IMR-90 (cell line): Measurements from ENCODE around the gene ZAR1. TPM values are rescaled to one million over a fixed set of nuclear protein-coding genes. Genes with fewer than 3 reads are reported as not detected.

Source experiments
- ATAC-seq: fragments of 200-7000 bp; cut with Tn5 transposase; 2 replicates; pipeline ENCODE4 v1.9.1; 2020; ENCODE audit warnings: low read depth, mild to moderate bottlenecking, moderate library complexity
- BruUV-seq: library from RNA; stranded (reverse); fragments of 400-500 nt; replicated peaks from 2 replicates; lab custom pipeline; 2021; lab: Mats Ljungman, UMichigan
- CTCF ChIA-PET: fragments of 300-600 bp; formaldehyde crosslinking; extraction: SDS; loops from one replicate; lab custom pipeline; 2021; ENCODE audit warnings: antibody characterized with exemption; lab: Yijun Ruan, JAX
- POLR2A ChIA-PET: fragments of 300-600 bp; sonication (Branson Sonifier 250); formaldehyde crosslinking; loops from one replicate; lab custom pipeline; 2022; ENCODE audit warnings: antibody characterized with exemption; ENCODE audit not compliant: unreplicated experiment; lab: Charles Lee
- DNase-seq: peaks from one replicate; pipeline ENCODE4 v3.0.0; 2013
- H2AFZ ChIP-seq: replicated peaks from 2 replicates; pipeline ENCODE3; 2013; ENCODE audit warnings: low read length, mild to moderate bottlenecking; ENCODE audit not compliant: poor library complexity
- H2AK5ac ChIP-seq: 2 replicates; pipeline ENCODE4 v1.6.1; 2013; ENCODE audit warnings: low read depth, low read length, inconsistent platforms
- H2AK9ac ChIP-seq: replicated peaks from 2 replicates; pipeline ENCODE3; 2013; ENCODE audit warnings: mild to moderate bottlenecking, low read depth, low read length, moderate library complexity; ENCODE audit not compliant: poor library complexity
- H2BK120ac ChIP-seq: 2 replicates; pipeline ENCODE4 v1.6.1; 2013; ENCODE audit warnings: low read depth, low read length, inconsistent platforms
- H2BK15ac ChIP-seq: 3 replicates; pipeline ENCODE4 v1.6.1; 2013; ENCODE audit warnings: low read depth, low read length, inconsistent platforms
- H2BK20ac ChIP-seq: 2 replicates; pipeline ENCODE4 v1.6.1; 2013; ENCODE audit warnings: low read depth, mild to moderate bottlenecking, inconsistent platforms, low read length, moderate library complexity
- H2BK5ac ChIP-seq: 2 replicates; pipeline ENCODE4 v1.6.1; 2013; ENCODE audit warnings: mild to moderate bottlenecking, low read depth, low read length, inconsistent platforms; ENCODE audit not compliant: poor library complexity, severe bottlenecking
- H3K14ac ChIP-seq: replicated peaks from 2 replicates; pipeline ENCODE4 v1.6.1; 2013; ENCODE audit warnings: low read depth, low read length, inconsistent platforms
- H3K18ac ChIP-seq: 2 replicates; pipeline ENCODE4 v1.6.1; 2013; ENCODE audit warnings: low read depth, low read length, control low read depth
- H3K23ac ChIP-seq: 2 replicates; pipeline ENCODE4 v1.6.1; 2013; ENCODE audit warnings: low read depth, low read length, inconsistent platforms
- H3K27ac ChIP-seq: 2 replicates; pipeline ENCODE4 v1.5.1; 2013; ENCODE audit warnings: mild to moderate bottlenecking, control low read depth, low read length; ENCODE audit not compliant: insufficient read depth
- H3K27me3 ChIP-seq: 2 replicates; pipeline ENCODE4 v1.6.1; 2013; ENCODE audit warnings: low read length; ENCODE audit not compliant: control insufficient read depth, insufficient read depth
- H3K36me3 ChIP-seq: 2 replicates; pipeline ENCODE4 v1.6.1; 2013; ENCODE audit warnings: low read length, mixed read lengths; ENCODE audit not compliant: control insufficient read depth, insufficient read depth
- H3K4ac ChIP-seq: 2 replicates; pipeline ENCODE4 v1.6.1; 2013; ENCODE audit warnings: low read depth, low read length, inconsistent platforms
- H3K4me1 ChIP-seq: 2 replicates; pipeline ENCODE4 v1.6.1; 2013; ENCODE audit warnings: low read length, mixed read lengths; ENCODE audit not compliant: control insufficient read depth, insufficient read depth
- H3K4me2 ChIP-seq: 2 replicates; pipeline ENCODE4 v1.6.1; 2013; ENCODE audit warnings: low read depth, mild to moderate bottlenecking, control low read depth, low read length, moderate library complexity
- H3K4me3 ChIP-seq: 2 replicates; pipeline ENCODE4 v1.5.1; 2013; ENCODE audit warnings: low read depth, mild to moderate bottlenecking, control low read depth, low read length, moderate library complexity; ENCODE audit not compliant: insufficient read depth
- H3K56ac ChIP-seq: 2 replicates; pipeline ENCODE4 v1.6.1; 2013; ENCODE audit warnings: low read length, inconsistent platforms; ENCODE audit not compliant: insufficient read depth; ENCODE audit errors: extremely low read depth
- H3K79me1 ChIP-seq, 2 experiments: 2 replicates each; pipeline ENCODE4 v1.6.1; 2013; ENCODE audit warnings: low read length in 2 of 2, inconsistent platforms in 1 of 2, low read depth in 1 of 2
- H3K9ac ChIP-seq: 2 replicates; pipeline ENCODE4 v1.6.1; 2013; ENCODE audit warnings: low read depth, low read length, control low read depth
- H3K9me1 ChIP-seq: 2 replicates; pipeline ENCODE4 v1.6.1; 2013; ENCODE audit warnings: low read length, inconsistent platforms; ENCODE audit not compliant: insufficient read depth
- H3K9me3 ChIP-seq: 2 replicates; pipeline ENCODE4 v1.6.1; 2013; ENCODE audit warnings: low read length; ENCODE audit not compliant: control insufficient read depth, insufficient read depth
- H4K20me1 ChIP-seq: 2 replicates; pipeline ENCODE4 v1.6.1; 2013; ENCODE audit warnings: low read length, inconsistent platforms; ENCODE audit not compliant: insufficient read depth
- H4K5ac ChIP-seq: 2 replicates; pipeline ENCODE4 v1.6.1; 2013; ENCODE audit warnings: mild to moderate bottlenecking, low read depth, low read length, control low read depth
- H4K8ac ChIP-seq, 2 experiments: 2 replicates each; pipeline ENCODE4 v1.6.1; 2013; ENCODE audit warnings: low read depth in 2 of 2, low read length in 2 of 2, control low read depth in 1 of 2, inconsistent platforms in 1 of 2
- H4K91ac ChIP-seq: 2 replicates; pipeline ENCODE4 v1.6.1; 2013; ENCODE audit warnings: low read depth, low read length, inconsistent platforms; ENCODE audit not compliant: insufficient read depth
- BHLHE40 ChIP-seq: fragments of 150-350 bp; IDR thresholded peaks from 2 replicates; pipeline ENCODE4 v1.6.1; 2016; ENCODE audit warnings: mild to moderate bottlenecking, low read depth, low read length
- CTCF ChIP-seq: conservative IDR thresholded peaks from 2 replicates; pipeline ENCODE4 v1.5.1; 2012; ENCODE audit warnings: mild to moderate bottlenecking, low read depth, low read length, improper control_type of control experiment
- ELK1 ChIP-seq: fragments of 150-350 bp; IDR thresholded peaks from 2 replicates; pipeline ENCODE4 v1.6.1; 2016; ENCODE audit warnings: low read depth, mild to moderate bottlenecking, low read length, moderate library complexity, borderline replicate concordance
- MAFK ChIP-seq: IDR thresholded peaks from 2 replicates; pipeline ENCODE4 v1.6.1; 2012; ENCODE audit warnings: low read depth, low read length, improper control_type of control experiment
- RAD21 ChIP-seq: IDR thresholded peaks from 2 replicates; pipeline ENCODE4 v1.6.1; 2012; ENCODE audit warnings: low read length, improper control_type of control experiment
- WGBS, 2 experiments: methylation state at CpG; one replicate each; pipeline versions ENCODE4 v1.1.5 to v1.1.7; 2013; ENCODE audit warnings: missing lambda C conversion rate in 2 of 2; ENCODE audit not compliant: insufficient read length in 1 of 2; ENCODE audit errors: extremely low coverage in 2 of 2; 5-methylcytosine and 5-hydroxymethylcytosine counted together
- dilution Hi-C: fragments of 300-500 bp; cut with HindIII; formaldehyde crosslinking; loops from one replicate; pipeline ENCODE4 v1.14.3; 2018; ENCODE audit warnings: low sequenced_read_pairs; ENCODE audit not compliant: unreplicated experiment
- in situ Hi-C: fragments of 300-500 bp; cut with MboI; formaldehyde crosslinking; loops from 3 replicates; pipeline ENCODE4 v1.14.3; 2019; ENCODE audit warnings: low sequenced_read_pairs, inconsistent platforms, mixed read lengths
- intact Hi-C: fragments of 100-400 bp; cut with micrococcal nuclease; formaldehyde crosslinking; loops from 2 replicates; pipeline ENCODE4 v1.10.0; 2022
- polyA plus RNA-seq, 3 experiments: library from polyadenylated mRNA; depleted of rRNA; stranded (reverse); fragments of >200 nt; gene quantifications; 2 replicates each; pipeline ENCODE4 v1.2.3, GENCODE V29; 2012; ENCODE audit warnings: low replicate concordance in 1 of 3
- total RNA-seq: library from RNA; depleted of rRNA; stranded (reverse); fragments of >200 nt; gene quantifications from 2 replicates; pipeline ENCODE4 v1.2.3, GENCODE V29; 2012

The ZAR1 gene
- total and polyA plus RNA-seq, 2 of the 4 experiments (the other 2 are of a cell fraction): not detected

GRCh38 chr4:48462363-48462762, 27.7 kb upstream of the ZAR1 start:
- ATAC-seq: no peak
- H2BK5ac ChIP-seq: no peak overlapping the region
- in situ Hi-C loops: no loop called here
- H3K79me1 ChIP-seq: no peaks in the 10 kb centered on the region
- no peak overlapping the region for H3K14ac ChIP-seq
- no peaks in the 10 kb centered on the region for H3K9me1 ChIP-seq
- H3K23ac ChIP-seq: no peak overlapping the region
- H2AFZ ChIP-seq: no peak overlapping the region
- H4K91ac ChIP-seq: no peak overlapping the region
- POLR2A ChIA-PET: no interaction called here
- no peak overlapping the region for H3K18ac ChIP-seq
- H2AK9ac ChIP-seq: no peak overlapping the region
- H4K5ac ChIP-seq: no peak overlapping the region
- H3K4me1 ChIP-seq: no peaks in the 10 kb centered on the region
- H4K20me1 ChIP-seq: no peaks in the 10 kb centered on the region
- H3K56ac ChIP-seq: no peak overlapping the region
- H3K27ac ChIP-seq: no peak overlapping the region
- intact Hi-C loops: no loop called here
- no peak overlapping the region for H4K8ac ChIP-seq
- BruUV-seq: no TSS peak
- H2BK120ac ChIP-seq: no peak overlapping the region
- H3K9ac ChIP-seq: no peak overlapping the region
- dilution Hi-C loops: no loop called here
- H3K36me3 ChIP-seq: no peaks in the 10 kb centered on the region
- H2AK5ac ChIP-seq: no peak overlapping the region
- WGBS, 2 experiments: no CpG with 5 or more reads among the region's 5 CpGs
- CTCF ChIA-PET: no interaction called here
- no peak overlapping the region for H3K4ac ChIP-seq
- peaks cover 2% of the 10 kb centered on the region; the same call in 1 of the 2 replicates for H3K9me3 ChIP-seq
- no peak overlapping the region for H2BK20ac ChIP-seq
- no peak overlapping the region for H2BK15ac ChIP-seq
- TF ChIP-seq RAD21 (no peak), MAFK (no peak), ELK1 (no peak), BHLHE40 (no peak), CTCF (no peak)
- H3K27me3 ChIP-seq: peaks cover 13% of the 10 kb centered on the region
- H3K4me3 ChIP-seq: no peak overlapping the region
- no peak overlapping the region for H3K4me2 ChIP-seq
- DNase-seq: no peak
